ENCODE results near the gene NAV1. TPM values are rescaled to one million over a fixed set of nuclear protein-coding genes. Genes with fewer than 3 reads are reported as not detected.

The NAV1 gene
- total and polyA plus RNA-seq, 9 of the 15 experiments (the other 6 are each of a cell fraction or from before 2014, with no cell fraction given) = 0.91 to 16.8 (median 3.2) TPM

DNA sequence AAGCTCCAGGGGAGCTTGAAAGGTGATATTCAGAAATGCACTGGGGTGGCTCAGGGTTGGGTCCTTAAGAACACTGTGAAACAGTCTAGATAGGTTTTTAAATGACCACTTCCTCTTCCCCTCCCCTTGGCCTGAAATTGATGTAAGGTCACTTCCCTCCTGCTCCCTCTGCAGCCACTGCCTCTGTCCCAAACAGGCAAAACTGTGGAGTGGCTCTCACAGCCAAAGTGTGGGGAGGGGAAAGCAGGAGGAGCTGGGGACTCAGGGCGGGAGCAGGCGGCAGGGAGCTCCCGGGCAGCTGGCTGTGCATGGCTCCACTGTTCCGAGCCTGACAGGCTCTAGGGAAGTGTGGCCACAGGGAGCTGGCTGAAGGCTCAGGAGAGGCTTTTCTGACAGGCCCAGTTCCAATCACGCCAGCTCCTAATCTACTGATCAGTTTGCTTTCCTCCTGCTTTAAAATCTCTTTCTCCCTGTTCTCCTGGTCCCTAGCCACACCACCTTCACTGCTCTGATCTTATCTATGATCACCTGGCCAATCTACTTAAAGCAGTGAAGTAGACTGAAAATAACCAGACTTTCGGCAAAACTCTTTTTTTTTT is 26.9 kb upstream of the NAV1 start (continued):
- TF ChIP-seq, protein P1, sequence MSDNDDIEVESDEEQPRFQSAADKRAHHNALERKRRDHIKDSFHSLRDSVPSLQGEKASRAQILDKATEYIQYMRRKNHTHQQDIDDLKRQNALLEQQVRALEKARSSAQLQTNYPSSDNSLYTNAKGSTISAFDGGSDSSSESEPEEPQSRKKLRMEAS (CRISPR knock-in tag; IDR thresholded peaks at IDR 0.05) = 0 out of 2 replicates have a peak, but pooled peaks have one; percentile 18
- no peak for TF ChIP-seq CBFA2T3 (IDR thresholded peaks at IDR 0.05)
- no peak for TF ChIP-seq HNRNPUL1 (IDR thresholded peaks at IDR 0.05; ENCODE audit: low read length)
- peak; percentile 59; the same call in 1 of the 2 replicates for TF ChIP-seq CTBP1 (IDR thresholded peaks at IDR 0.05; ENCODE audit: borderline replicate concordance)
- TF ChIP-seq ZNF253 (CRISPR knock-in tag; conservative IDR thresholded peaks at IDR 0.05) = no peak
- 0 out of 4 replicates have a peak, but pooled peaks of 1 of the 2 experiments have one; percentile 9 for TF ChIP-seq MAZ (CRISPR knock-in tag; conservative IDR thresholded peaks at IDR 0.05 in 1 of 2, IDR thresholded peaks at IDR 0.05 in 1 of 2)
- no peak for TF ChIP-seq HDAC8 (tag; IDR thresholded peaks at IDR 0.05)
- TF ChIP-seq, protein P2, sequence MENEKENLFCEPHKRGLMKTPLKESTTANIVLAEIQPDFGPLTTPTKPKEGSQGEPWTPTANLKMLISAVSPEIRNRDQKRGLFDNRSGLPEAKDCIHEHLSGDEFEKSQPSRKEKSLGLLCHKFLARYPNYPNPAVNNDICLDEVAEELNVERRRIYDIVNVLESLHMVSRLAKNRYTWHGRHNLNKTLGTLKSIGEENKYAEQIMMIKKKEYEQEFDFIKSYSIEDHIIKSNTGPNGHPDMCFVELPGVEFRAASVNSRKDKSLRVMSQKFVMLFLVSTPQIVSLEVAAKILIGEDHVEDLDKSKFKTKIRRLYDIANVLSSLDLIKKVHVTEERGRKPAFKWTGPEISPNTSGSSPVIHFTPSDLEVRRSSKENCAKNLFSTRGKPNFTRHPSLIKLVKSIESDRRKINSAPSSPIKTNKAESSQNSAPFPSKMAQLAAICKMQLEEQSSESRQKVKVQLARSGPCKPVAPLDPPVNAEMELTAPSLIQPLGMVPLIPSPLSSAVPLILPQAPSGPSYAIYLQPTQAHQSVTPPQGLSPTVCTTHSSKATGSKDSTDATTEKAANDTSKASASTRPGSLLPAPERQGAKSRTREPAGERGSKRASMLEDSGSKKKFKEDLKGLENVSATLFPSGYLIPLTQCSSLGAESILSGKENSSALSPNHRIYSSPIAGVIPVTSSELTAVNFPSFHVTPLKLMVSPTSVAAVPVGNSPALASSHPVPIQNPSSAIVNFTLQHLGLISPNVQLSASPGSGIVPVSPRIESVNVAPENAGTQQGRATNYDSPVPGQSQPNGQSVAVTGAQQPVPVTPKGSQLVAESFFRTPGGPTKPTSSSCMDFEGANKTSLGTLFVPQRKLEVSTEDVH (IDR thresholded peaks at IDR 0.05; ENCODE audit: low read depth, partially characterized antibody) = no peak
- TF ChIP-seq SUPT5H (IDR thresholded peaks at IDR 0.05) = no peak
- no peak for TF ChIP-seq TAF7 (tag; IDR thresholded peaks at IDR 0.05)
- TF ChIP-seq SMAD3 (CRISPR knock-in tag; conservative IDR thresholded peaks at IDR 0.05) = no peak
- TF ChIP-seq SPI1 (IDR thresholded peaks at IDR 0.05; ENCODE audit: borderline replicate concordance, low read depth, low read length) = peak; percentile 95
- TF ChIP-seq GABPA (tag; conservative IDR thresholded peaks at IDR 0.05; ENCODE audit: low read depth) = peak; percentile 43; the same call in 1 of the 2 replicates
- TF ChIP-seq ETV1 (tag; conservative IDR thresholded peaks at IDR 0.05; ENCODE audit: low read depth) = no peak
- no peak for TF ChIP-seq ZNF121 (CRISPR knock-in tag; conservative IDR thresholded peaks at IDR 0.05)
- TF ChIP-seq BRD4 (IDR thresholded peaks at IDR 0.05) = no peak
- TF ChIP-seq, protein P3, sequence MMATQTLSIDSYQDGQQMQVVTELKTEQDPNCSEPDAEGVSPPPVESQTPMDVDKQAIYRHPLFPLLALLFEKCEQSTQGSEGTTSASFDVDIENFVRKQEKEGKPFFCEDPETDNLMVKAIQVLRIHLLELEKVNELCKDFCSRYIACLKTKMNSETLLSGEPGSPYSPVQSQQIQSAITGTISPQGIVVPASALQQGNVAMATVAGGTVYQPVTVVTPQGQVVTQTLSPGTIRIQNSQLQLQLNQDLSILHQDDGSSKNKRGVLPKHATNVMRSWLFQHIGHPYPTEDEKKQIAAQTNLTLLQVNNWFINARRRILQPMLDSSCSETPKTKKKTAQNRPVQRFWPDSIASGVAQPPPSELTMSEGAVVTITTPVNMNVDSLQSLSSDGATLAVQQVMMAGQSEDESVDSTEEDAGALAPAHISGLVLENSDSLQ (IDR thresholded peaks at IDR 0.05) = peak; percentile 9; the same call in 1 of the 2 replicates

Measured in K562 (cell line).